Heart left ventricle (tissue), 13 donors: ENCODE data around the gene CYSTM1.

ENCODE experiments used
- CTCF ChIP-seq, 12 donors: fragments of 200-600 bp; sonication (generic) in 4 of 12; IDR thresholded peaks; one replicate each; pipeline versions ENCODE4 v1.5.0 to v1.8.0; 2018 to 2022; ENCODE audit warnings: antibody characterized with exemption in 12 of 12, mild to moderate bottlenecking in 5 of 12
- POLR2A ChIP-seq, 2 donors: fragments of 450-650 bp; IDR thresholded peaks; one replicate each; pipeline ENCODE4 v1.6.1; 2017; ENCODE audit warnings: antibody characterized with exemption in 2 of 2, mild to moderate bottlenecking in 2 of 2, moderate library complexity in 2 of 2
- donor health status: ischemic (EF 13 %, LVEDD 7.1; RV severe dilation, severe dysfunction).
- donor health status: DM: no; HTN: yes; CAD: no.
- donor health status: DM: no; HTN: no; CAD: no.
- donor health status: ischemic (EF 25% LVEDD 6.9; RV normal size, moderate dysfunction).
- donor health status: ischemic (EF 25% LVEDD 5.7; RV mildly dilated, moderate dysfunction).
- donor health status: ischemic (EF 35%, LVEDD 5.7; RV mildly dilated, moderate dysfunction).
- donor health status: nonischemic (EF 11% LVEDD 7.7; RV severe dilation, severe dysfunction).
- donor health status: DM: yes; HTN: yes; CAD: no.
- donor health status: PGD.
- donor health status: ischemic (EF 29% LVEDD 5.4; RV normal size, mild dysfunction).
- donor health status: nonischemic (EF 23%, LVEDD 6.1; RV moderate dilation, normal function).

DNA sequence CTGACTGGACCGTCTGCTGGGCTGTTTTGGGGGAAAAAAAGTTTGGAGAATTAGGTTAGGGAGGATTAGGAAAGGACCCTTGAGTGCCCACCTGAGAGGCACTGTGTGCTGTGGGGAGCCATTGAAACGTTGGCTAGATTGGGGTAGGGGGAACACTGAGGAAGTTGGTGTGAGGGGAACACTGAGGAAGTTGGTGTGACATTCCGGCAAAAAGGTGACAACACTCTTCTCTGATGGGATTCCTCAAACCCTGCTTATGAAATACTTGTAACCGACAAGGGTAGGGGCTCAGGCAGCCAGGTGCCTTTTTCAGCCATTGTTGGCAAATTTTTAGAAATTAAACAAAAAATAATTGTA lies 1.0 kb downstream of the CYSTM1 start:
- TF ChIP-seq POLR2A (IDR thresholded peaks at IDR 0.05) = no peak
- TF ChIP-seq CTCF (IDR thresholded peaks at IDR 0.05) = no peak
